Prostate gland (tissue), 2 donors: ENCODE data around the gene IGFBP7.

Source experiments
- CTCF ChIP-seq, 4 experiments: fragments of 200-600 bp in 2 of 4; fragments of 450-650 bp in 2 of 4; sonication (generic) in 2 of 4; IDR thresholded peaks; 1 replicate in 3 of 4; 2 replicates in 1 of 4; pipeline ENCODE4 v1.5.1; 2016 to 2019; ENCODE audit warnings: antibody characterized with exemption in 4 of 4, mild to moderate bottlenecking in 2 of 4, moderate library complexity in 2 of 4
- POLR2A ChIP-seq: fragments of 450-650 bp; IDR thresholded peaks from one replicate; pipeline ENCODE4 v1.6.1; 2016; ENCODE audit warnings: antibody characterized with exemption, mild to moderate bottlenecking
- POLR2AphosphoS5 ChIP-seq: sonication (generic); formaldehyde crosslinking; IDR thresholded peaks from one replicate; pipeline ENCODE4 v1.6.1; 2017; ENCODE audit warnings: antibody characterized with exemption

GRCh38 chr4:57114973-57115372 is 4.8 kb upstream of the IGFBP7 start:
- TF ChIP-seq POLR2A = no peak
- no peak for TF ChIP-seq CTCF (IDR thresholded peaks at IDR 0.05)
- no peak for TF ChIP-seq POLR2AphosphoS5
